ENCODE data around the gene RCBTB2. TPM values are rescaled to one million over a fixed set of nuclear protein-coding genes. Genes with fewer than 3 reads are reported as not detected.

RCBTB2 gene
- total RNA-seq, 1 experiment from 2014 or later = 11.7 TPM

DNA sequence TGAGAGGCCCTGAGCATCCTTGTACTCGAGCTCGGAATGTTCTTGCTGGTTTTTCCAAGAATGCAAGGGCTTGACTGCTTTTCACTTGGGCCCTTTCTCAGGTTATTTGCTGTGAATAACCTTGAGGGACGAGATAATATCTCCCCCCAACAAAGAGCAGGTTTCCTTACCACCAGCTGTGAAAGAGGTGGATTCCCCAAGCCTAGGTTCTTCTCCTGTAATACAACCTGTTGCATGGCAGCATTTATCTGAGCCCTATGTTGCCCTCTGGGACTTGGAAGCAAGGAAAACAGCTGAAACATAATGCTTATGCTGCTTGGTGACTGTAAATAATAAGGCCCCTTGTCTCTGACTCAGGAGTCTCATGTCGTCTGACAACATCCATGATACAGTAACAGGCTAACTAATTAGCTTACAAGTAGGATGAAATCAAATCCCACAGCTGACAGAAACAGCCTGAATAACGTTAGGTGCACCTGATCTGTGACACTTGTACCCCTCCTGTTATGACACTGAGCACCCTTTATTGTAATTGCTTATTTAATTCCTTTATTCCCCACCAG is 43.6 kb upstream of the RCBTB2 start:
- Histone ChIP-seq H3K27ac (ENCODE audit: insufficient read length, low read depth, low read length) (no peak overlapping the region), H3K23me2 (ENCODE audit: insufficient read length, low read depth, low read length, poor library complexity, severe bottlenecking) (no peaks in the 10 kb centered on the region), H2BK15ac (ENCODE audit: low read depth, low read length) (no peak overlapping the region), H3K27me3 (ENCODE audit: insufficient read depth, low read length) (no peaks in the 10 kb centered on the region), H3K9ac (ENCODE audit: extremely low read depth, insufficient read length, low read length) (no peak overlapping the region), H3K79me1 (ENCODE audit: insufficient read depth, low read depth, low read length, poor library complexity, severe bottlenecking) (no peaks in the 10 kb centered on the region), H2BK120ac (ENCODE audit: low read depth, low read length, poor library complexity, severe bottlenecking) (no peak overlapping the region), H3K56ac (ENCODE audit: insufficient read length, low read depth, low read length) (no peak overlapping the region), H3K4ac (ENCODE audit: low read depth, low read length) (no peak overlapping the region), H4K5ac (ENCODE audit: insufficient read length, low read depth, low read length) (no peak overlapping the region), H4K8ac (replicated peaks; ENCODE audit: insufficient read length, low read depth, low read length) (no peak overlapping the region), H3T11ph (ENCODE audit: low read length) (no peak overlapping the region), H3K9me3 (ENCODE audit: control insufficient read depth, low read depth, low read length) (no peaks in the 10 kb centered on the region), H2AK5ac (ENCODE audit: insufficient read length, low read length) (no peak overlapping the region), H2BK20ac (ENCODE audit: low read depth, low read length, poor library complexity, severe bottlenecking) (no peak overlapping the region), H4K91ac (ENCODE audit: insufficient read length, low read depth, low read length) (no peak overlapping the region), H3K14ac (ENCODE audit: insufficient read depth, low read length) (no peak overlapping the region), H4K20me1 (ENCODE audit: control insufficient read depth, insufficient read depth, insufficient read length) (no peaks in the 10 kb centered on the region), H3K23ac (ENCODE audit: insufficient read length, low read depth, low read length) (no peak overlapping the region), H2AFZ (ENCODE audit: low read length) (no peak overlapping the region), H3K79me2 (ENCODE audit: insufficient read depth, low read length) (no peaks in the 10 kb centered on the region), H2BK12ac (ENCODE audit: insufficient read length, low read depth, low read length) (no peak overlapping the region), H2BK5ac (ENCODE audit: insufficient read length, low read length) (no peak overlapping the region), H3K18ac (ENCODE audit: insufficient read length, low read depth, low read length) (no peak overlapping the region), H3K4me2 (ENCODE audit: insufficient read depth, insufficient read length, low read length) (no peak overlapping the region), H3K4me1 (ENCODE audit: insufficient read depth, low read length) (no peaks in the 10 kb centered on the region)
- Mint-ChIP-seq H3K27me3 (ENCODE audit: low read depth) (no peaks in the 10 kb centered on the region), H3K4me1 (0 out of 4 replicates have a peak, but pooled peaks cover 2 to 5% of the 10 kb centered on the region in 2 experiments), H3K9me3 (no peaks in the 10 kb centered on the region), H3K27ac (no peak overlapping the region), H3K4me3 (no peak overlapping the region), H3K36me3 (ENCODE audit: insufficient read depth in 1 of 3, low read depth in 3 of 3) (no peaks in the 10 kb centered on the region)
- DNase-seq = no peak
- TF ChIP-seq, protein P1, sequence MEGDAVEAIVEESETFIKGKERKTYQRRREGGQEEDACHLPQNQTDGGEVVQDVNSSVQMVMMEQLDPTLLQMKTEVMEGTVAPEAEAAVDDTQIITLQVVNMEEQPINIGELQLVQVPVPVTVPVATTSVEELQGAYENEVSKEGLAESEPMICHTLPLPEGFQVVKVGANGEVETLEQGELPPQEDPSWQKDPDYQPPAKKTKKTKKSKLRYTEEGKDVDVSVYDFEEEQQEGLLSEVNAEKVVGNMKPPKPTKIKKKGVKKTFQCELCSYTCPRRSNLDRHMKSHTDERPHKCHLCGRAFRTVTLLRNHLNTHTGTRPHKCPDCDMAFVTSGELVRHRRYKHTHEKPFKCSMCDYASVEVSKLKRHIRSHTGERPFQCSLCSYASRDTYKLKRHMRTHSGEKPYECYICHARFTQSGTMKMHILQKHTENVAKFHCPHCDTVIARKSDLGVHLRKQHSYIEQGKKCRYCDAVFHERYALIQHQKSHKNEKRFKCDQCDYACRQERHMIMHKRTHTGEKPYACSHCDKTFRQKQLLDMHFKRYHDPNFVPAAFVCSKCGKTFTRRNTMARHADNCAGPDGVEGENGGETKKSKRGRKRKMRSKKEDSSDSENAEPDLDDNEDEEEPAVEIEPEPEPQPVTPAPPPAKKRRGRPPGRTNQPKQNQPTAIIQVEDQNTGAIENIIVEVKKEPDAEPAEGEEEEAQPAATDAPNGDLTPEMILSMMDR (conservative IDR thresholded peaks at IDR 0.05) = no peak
- WGBS (ENCODE audit: extremely low coverage, insufficient read length, low lambda C conversion rate) = no CpG with 5 or more reads among the region's 5 CpGs

All from H9 (cell line).